Retinal pigment epithelial cell (primary cell): ENCODE results near the gene FBXL5.

ENCODE experiments used
- DNase-seq: peaks from one replicate; pipeline ENCODE4 v3.0.0-alpha.2; 2010; ENCODE audit warnings: low read depth
- H3K4me3 ChIP-seq: 2 replicates; pipeline ENCODE4 v1.5.1; 2011; ENCODE audit warnings: mild to moderate bottlenecking, low read length, control low read depth, moderate library complexity
- CTCF ChIP-seq: conservative IDR thresholded peaks from 2 replicates; pipeline ENCODE4 v1.5.1; 2011; ENCODE audit warnings: low read depth, low read length, control low read depth, inconsistent platforms

FBXL5 gene

DNA sequence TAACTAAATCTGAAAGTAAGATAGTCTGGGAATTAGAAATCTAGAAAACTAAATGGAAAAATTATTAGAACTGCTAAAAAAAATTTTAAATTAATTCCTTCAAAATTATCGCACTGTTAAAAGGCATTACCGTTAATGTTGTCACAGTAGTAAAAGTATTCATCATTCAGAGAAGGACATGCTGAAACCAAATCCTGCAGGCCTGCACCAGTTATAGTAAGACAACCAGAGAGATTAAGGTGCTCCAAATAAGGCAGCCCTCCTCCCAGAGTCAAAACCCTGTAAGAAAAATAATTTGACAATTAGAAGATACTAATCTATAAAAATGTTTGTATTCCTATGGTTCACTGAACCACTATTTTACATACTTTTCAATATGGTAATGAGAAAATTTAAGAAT lies 43.0 kb downstream of the FBXL5 start:
- TF ChIP-seq CTCF, result no peak
- no peak overlapping the region for H3K4me3 ChIP-seq
- DNase-seq, result no peak

DNA sequence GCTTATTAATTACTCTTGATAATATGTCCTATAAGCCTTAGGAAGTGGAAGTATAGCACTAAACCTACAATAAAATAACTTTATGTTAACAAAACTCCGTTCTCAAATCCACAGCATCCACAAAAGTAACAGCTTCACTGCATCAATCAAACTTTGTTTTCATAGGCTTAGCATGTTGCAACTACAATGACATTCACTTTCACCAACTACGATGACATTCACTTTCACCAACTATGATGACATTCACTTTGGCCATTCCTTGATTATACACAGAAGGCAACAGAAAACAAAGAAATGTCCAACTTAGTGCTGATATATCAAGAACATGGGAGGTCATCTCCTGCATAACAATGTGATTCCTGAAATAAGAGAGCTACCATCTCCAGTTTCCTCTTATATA lies 44.3 kb downstream of the FBXL5 start:
- no peak for TF ChIP-seq CTCF
- DNase-seq, result no peak
- no peak overlapping the region for H3K4me3 ChIP-seq

- no peak for TF ChIP-seq CTCF
- no peak overlapping the region for H3K4me3 ChIP-seq
- no peak for DNase-seq
These were observed 49.6 kb downstream of the FBXL5 start for GRCh38 chr4:15605537-15605936.

DNA sequence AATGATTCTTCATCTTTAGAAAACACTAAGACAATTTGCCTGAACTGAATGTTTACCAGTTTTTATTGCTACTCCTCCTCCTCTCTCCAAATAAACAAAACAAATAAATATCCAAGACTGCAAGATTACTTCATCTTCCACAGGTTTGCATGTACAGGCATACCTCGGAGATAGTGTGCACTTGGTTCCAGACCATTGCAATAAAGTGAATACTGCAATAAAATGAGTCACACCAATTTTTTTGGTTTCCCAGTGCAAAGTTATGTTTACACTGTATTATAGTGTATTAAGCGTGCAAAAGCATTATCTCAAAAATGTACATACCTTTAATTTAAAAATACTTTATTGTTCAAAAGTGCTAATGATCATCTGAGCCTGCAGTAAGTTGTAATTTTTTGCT lies 53.3 kb downstream of the FBXL5 start:
- DNase-seq, result no peak

GRCh38 chr4:15600176-15600575 lies 55.0 kb downstream of the FBXL5 start:
- TF ChIP-seq CTCF, result no peak
- H3K4me3 ChIP-seq, result no peak overlapping the region
- DNase-seq, result no peak

More for the DNA sequence above, 53.3 kb downstream of the FBXL5 start:
- TF ChIP-seq CTCF, result no peak
- no peak overlapping the region for H3K4me3 ChIP-seq

GRCh38 chr4:15598644-15599043 lies 56.5 kb downstream of the FBXL5 start:
- no peak for DNase-seq
- no peak for TF ChIP-seq CTCF
- H3K4me3 ChIP-seq, result no peak overlapping the region

- H3K4me3 ChIP-seq, result no peak overlapping the region
- DNase-seq, result no peak
- TF ChIP-seq CTCF, result no peak
These were observed 62.4 kb downstream of the FBXL5 start for GRCh38 chr4:15592799-15593198.
